ENCODE results near the gene SPOCK3.

DNA sequence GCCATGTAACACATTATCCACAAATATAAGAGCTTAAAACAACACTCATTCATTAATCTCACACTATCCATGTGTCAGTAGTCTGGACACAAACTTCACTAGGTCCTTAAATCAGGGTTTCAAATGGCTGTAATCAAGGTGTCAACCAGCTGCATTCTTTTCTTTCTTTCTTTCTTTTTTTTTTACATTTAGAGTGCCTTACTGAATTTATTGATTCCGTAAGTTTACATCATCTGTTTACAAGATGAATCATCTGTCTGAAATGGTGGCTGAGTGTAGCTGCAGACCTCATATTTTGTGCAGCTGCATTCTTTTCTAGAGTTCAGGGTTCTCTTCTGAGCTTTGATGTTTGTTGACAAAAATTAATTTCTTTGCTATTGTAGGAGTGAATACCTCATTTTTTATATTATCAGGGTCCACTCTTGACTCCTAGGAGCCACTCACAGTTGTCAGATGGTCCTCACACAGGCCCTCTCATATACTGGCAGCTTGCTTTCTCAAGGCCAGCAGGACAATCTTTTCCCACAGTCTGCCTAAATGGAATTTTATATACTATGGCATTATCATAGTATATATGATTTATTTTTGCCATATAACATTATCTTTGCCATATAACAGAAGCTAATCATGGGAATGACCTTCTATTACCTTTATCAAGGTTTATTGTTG lies 37.8 kb downstream of the SPOCK3 start:
- TF ChIP-seq CTCF (IDR thresholded peaks at IDR 0.05 in 2 of 3, conservative IDR thresholded peaks at IDR 0.05 in 1 of 3; ENCODE audit: control insufficient read depth in 2 of 3, extremely low read depth in 1 of 3, insufficient read depth in 1 of 3, low read depth in 3 of 3, low read length in 3 of 3) (no peak), EP300 (IDR thresholded peaks at IDR 0.05; ENCODE audit: borderline replicate concordance in 1 of 2, control insufficient read depth in 1 of 2, low read depth in 2 of 2, low read length in 2 of 2) (no peak), YY1 (IDR thresholded peaks at IDR 0.05; ENCODE audit: low read depth, low read length) (no peak), CBX3 (IDR thresholded peaks at IDR 0.05; ENCODE audit: borderline replicate concordance, low read depth) (no peak), USF1 (IDR thresholded peaks at IDR 0.05; ENCODE audit: borderline replicate concordance, extremely low read length, insufficient read depth, low read depth, low read length) (no peak), CHD2 (IDR thresholded peaks at IDR 0.05; ENCODE audit: borderline replicate concordance, low read depth, low read length) (no peak), SIN3A (IDR thresholded peaks at IDR 0.05; ENCODE audit: low read depth, low read length) (no peak), JUND (IDR thresholded peaks at IDR 0.05; ENCODE audit: low read depth, low read length) (no peak), POLR2AphosphoS5 (IDR thresholded peaks at IDR 0.05; ENCODE audit: low read length) (no peak)

All from GM12878 (cell line).